HG03521 (cell line): ENCODE measurements around the gene CCDC13.
A peak's percentile ranks its signal among the peaks of the same experiment; 100 is the strongest.

Source experiments
- ATAC-seq: cut with Tn5 transposase; IDR thresholded peaks from one replicate; pipeline ENCODE4 v1.9.1; 2021; ENCODE audit warnings: mild to moderate bottlenecking, moderate library complexity; ENCODE audit not compliant: unreplicated experiment

The CCDC13 gene

DNA sequence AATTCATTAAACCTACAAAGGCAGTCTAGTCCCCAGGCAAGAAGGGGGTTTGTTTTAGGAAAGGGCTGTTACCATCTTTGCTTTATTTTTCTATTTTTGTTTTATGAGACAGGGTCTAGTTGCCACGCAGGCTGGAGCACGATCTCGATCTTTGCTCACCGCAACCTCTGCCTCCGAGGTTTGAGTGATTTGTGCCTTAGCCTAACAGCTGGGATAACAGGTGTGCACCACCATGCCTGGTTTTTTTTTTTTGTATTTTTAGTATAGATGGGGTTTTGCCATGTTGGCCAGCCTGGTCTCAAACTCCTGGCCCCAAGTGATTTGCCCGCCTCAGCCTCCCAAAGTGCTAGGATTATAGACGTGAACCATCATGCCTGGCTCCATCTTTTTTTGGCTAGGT lies 26.3 kb upstream of the CCDC13 start:
- no peak for ATAC-seq

DNA sequence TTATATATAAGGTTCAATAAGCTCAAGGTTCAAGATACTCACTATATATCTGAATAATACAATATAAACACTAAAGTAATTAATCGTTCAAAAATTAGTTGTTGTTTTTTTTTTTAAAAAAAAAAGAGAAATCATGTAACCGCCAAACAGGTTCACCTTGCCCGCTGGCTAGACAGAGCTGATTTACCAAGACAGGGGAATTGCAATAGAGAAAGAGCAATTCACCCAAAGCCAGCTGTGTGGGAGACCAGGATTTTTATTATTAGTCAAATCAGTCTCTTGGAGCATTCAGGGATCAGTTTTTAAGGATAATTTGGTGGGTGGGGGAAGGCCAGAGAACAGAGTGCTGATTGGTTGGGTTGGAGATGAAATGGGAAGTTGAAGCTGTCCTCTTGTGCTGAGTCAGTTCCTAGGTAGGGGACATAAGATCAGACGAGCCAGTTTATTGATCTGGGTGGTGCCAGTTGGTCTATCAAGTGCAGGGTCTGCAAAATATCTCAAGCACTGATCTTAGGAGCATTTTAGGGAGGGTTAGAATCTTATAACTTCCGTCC lies 23.4 kb upstream of the CCDC13 start:
- no peak for ATAC-seq

GRCh38 chr3:42795621-42796181 lies 22.6 kb upstream of the CCDC13 start:
- no peak for ATAC-seq

DNA sequence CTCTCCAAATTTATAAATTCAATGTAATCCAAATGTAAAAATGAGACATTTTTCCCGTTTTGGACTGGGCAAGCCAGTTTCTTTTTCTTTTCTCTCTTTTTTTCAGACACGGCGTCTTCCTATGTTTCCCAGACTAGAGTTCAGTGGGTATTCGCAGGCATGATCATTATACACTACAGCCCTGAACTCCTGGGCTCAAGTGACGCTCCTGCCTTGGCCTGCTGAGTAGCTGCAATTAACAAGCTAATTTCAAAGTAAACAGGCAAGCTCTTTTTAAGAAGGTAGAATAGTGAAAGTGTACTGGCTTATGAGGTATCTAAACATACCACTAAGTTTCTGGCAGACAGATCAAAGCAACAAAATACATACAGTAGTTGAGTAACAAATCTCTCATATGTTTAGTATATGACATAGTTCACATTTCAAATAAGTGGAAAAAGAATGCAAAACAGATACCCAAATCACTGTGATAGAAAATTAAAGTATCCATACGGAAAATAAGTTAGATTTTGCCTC lies 17.7 kb upstream of the CCDC13 start:
- no peak for ATAC-seq

DNA sequence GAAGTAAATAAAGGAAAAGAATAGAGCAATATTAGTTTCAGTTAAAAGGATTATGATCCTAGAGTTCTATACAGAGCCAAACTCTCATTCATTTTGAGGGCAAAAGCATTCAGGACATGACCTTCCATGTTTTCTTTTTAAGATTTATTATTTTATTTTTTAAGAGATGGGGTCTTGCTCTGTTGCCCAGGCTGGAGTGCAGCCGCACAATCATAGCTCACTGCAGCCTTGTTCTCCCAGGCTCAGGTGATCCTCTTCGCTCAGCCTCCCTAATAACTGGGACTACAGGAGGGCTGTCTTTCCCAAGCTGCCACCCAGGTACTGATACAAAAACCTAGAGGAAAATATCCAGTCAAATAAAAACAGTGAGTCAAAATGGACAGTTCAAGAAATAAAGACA lies 13.6 kb upstream of the CCDC13 start:
- no peak for ATAC-seq

DNA sequence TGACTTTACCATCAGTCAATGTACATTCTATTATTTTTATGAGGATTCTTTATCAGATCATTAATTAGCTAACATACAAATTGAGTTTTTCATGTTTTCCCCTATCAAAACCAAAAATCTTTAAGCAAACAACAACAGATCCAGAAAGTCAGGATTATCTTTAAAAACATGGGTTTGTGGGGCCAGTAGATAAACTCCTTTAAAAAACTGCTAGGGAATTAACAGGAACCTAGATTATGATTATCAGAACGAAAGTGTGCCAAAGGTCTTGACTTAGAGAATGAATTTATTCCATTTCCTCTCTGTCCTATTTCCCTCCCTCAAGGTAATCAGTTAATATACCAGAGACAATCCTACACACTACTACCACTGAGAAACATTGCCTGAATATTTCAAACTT lies 13.2 kb upstream of the CCDC13 start:
- ATAC-seq, result no peak

DNA sequence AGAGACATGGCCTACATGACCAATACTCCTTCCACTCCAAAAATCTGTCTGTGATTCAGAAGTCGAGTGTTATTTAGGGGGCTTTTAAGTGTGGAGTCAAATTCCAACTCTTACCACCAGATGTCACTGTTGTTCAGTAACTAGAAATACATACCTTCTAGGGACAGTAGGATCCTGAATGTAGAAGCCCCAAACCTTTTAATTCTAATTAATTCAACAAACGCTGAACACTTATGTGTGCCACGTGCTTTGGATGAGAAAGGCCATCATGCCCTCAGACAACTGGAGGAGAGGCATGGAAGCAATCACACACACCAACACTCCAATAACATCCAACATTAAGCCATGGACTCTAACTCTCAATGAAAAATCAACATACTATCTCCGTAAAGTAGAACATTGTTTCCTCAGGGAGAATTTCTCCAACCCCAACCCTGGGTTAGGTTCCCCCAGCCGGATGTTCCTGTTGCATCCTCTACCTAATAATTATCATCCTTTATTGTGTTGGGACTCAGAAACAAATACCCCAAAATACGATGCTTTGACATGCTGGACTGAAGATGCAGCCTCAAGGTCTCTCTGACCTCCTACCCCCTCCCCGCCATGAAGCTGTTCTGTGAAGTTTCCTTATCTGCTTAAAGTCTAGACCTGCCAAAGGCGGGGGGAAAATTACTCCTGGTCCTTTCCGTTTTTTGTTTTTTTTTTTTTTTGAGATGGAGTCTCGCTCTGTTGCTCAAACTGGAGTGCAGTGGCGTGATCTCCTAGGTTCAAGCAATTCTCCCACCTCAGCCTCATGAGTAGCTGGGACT lies 8.0 kb upstream of the CCDC13 start:
- no peak for ATAC-seq

DNA sequence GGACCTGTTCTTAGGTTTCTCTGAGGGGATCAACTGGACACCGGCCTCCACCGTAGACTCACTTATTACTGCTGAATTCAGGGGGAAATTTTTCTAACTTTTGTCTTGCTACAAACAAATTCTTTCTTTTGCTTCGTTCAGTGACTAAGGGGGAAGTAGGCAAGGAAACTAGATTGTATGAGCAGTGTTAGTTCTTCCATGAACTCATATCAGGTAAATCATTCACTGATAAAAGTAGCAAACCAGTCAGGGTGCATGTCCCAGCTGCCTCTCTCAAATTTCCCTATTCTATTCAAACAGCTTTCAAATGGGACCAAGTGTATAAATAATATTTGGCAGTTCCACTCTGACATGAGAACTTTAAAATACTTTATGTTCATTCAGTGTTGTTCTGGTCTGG lies 7.3 kb upstream of the CCDC13 start:
- ATAC-seq, result no peak

DNA sequence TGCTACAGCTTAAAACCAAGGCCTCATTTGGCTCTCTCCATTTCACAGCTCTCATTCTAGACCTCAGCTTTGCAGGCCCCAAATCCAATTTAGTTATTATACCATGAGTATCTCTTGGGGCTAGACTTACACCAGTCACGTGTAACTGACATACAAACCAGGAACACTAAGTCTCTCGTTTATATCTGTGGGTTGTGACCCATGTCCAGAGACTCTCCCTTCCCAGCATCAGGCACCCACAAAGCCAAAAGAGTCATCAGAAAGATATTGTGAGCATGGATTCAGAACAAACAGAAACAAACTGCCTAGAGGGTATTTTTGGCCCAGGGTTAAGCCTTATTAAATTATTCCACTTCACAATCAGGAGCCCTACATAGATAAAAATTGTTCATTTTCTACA lies 5.6 kb upstream of the CCDC13 start:
- no peak for ATAC-seq

- peak; percentile 3 for ATAC-seq
Observed at GRCh38 chr3:42773409-42773751, 327 bp upstream of the CCDC13 start.

DNA sequence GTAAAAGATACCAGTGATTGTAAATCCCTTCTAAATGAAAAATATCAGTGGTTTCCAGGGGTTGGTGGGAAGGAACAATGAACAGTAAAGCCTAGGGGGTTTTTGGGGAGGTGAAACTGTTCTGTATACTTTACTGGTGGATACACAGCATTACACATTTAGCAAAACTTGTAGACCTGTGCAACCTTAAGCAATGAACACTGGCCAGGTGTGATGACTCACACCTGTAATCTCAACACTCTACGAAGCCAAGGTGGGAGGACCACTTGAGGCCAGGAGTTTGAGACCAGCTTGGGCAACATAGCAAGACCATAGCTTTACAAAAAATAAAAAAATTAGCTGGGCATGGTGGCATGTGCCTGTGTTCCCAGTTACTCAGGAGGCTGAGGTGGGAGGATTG lies 1.8 kb downstream of the CCDC13 start:
- no peak for ATAC-seq

DNA sequence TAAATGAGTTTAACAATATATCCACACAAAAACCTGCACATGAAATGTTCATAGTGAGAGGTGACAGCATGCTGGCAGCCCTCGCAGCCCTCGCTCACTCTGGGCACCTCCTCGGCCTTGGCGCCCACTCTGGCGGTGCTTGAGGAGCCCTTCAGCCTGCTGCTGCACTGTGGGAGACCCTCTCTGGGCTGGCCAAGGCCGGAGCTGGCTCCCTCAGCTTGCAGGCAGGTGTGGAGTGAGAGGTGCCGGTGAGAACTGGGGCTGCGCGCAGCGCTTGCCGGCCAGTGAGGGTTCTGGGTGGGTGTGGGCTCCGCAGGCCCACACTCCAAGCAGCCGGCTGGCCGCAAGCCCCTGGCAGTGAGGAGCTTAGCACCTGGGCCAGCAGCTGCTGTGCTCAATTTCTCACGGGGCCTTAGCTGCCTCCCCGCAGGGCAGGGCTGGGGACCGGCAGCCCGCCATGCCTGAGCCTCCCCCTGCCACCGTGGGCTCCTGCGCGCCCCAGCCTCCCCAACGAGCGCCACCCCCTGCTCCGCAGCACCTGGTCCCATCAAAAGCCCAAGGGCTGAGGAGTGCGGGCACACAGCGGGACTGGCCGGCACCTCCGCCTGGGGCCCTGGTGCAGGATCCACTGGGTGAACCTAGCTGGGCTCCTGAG lies 3.4 kb downstream of the CCDC13 start:
- no peak for ATAC-seq

DNA sequence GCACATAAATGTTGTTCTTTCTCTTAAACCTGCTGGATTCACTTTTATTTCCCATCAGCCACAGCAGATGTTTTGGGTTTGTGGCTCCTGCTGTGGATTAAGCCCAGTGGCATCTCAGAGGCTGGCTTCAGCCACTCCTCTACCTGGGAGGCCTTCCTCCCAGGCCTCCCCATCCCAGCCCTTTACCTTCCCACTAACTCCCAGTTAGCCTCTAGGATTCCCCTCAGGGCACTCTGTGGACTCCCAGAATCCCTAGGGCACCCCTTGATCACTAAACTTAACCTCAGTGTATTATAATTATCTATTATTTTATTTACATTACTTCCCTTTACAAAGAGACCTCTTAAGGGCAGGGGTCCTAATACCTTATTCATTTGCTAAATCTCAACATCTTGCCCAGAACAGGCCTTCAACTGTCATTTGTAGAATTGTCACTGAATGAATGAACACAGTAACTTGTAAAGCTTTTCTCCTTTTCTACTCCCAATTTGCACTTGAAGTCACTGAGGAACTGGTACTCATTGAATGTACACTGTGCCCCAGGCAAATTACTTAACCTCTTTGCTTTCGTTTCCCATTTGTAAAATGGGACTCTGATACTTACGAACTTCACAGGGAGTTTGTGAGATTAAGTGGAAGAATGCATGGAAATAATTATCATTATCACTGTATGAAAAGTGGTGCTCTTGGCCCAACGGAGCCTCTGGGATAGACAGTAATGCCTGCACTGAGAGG lies 8.3 kb downstream of the CCDC13 start:
- no peak for ATAC-seq

- ATAC-seq, result no peak
Observed at GRCh38 chr3:42764115-42764514, 8.9 kb downstream of the CCDC13 start.

DNA sequence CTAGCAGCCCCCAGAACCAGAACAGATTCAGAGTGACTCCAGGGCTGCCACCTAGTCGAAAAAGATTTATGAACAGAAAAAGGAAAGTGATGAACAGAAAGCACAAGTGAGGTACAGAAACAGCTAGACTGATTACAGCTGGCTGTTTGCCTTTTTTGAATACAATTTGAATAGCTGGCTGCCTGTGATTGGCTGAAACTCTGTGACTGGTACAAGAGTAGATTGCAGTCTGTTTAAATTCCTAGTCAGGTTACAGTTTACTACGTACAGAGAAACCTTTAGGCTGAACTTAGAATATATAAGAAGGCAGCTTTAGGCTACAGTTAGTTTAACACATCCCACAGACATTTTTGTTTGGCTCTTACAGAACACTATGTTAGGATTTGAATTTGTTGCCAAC lies 10.0 kb downstream of the CCDC13 start:
- ATAC-seq, result no peak

GRCh38 chr3:42762046-42762724 lies 10.9 kb downstream of the CCDC13 start:
- ATAC-seq, result no peak

DNA sequence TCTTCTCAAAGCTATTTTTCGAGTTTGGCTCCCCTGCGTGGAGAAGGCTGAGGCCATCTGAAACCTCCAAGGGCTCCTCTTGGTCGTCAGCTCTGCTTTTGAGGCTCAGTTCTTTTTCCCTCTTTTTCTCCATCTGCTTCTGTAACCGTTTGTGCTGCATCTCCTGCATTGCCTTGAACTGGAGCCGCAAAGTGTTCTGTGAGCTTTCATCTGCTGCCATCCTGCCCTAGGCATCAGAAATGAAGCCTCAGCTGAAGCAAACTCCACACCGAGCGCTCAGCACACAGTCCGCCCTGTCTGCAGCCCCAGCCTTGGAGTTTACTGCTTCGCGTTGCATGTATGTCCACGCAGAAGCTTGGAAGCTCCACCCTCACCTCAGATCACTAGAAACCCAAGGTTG lies 14.9 kb downstream of the CCDC13 start:
- ATAC-seq, result no peak

DNA sequence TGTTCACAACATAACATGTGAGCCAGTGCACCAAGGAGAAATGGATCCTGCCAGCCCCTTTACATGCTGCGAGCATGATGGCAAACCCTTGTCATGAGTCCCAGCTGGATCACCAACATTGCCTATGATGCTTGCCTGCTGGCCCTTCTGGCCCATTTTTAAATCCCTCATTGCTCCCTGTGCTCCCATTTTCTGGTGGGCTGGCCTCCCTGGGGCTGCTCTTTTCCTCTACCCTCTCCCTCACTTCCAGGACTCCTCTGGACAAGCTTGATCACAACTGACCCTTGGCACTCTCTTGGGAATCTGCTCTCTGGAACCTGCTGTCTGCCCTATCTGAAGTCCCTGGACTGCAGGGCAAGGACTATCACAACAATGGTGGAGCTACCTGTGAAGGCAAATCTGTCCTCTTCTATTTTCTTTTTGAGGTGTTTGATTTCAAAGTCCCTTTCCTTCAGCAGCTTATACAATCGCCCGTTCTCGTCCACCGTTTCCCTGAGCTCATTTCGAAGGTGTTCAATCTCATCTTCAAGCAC lies 16.3 kb downstream of the CCDC13 start:
- no peak for ATAC-seq

GRCh38 chr3:42755681-42756578 lies 17.1 kb downstream of the CCDC13 start:
- ATAC-seq, result no peak
